ENCODE measurements around the gene FOXA2.

DNA sequence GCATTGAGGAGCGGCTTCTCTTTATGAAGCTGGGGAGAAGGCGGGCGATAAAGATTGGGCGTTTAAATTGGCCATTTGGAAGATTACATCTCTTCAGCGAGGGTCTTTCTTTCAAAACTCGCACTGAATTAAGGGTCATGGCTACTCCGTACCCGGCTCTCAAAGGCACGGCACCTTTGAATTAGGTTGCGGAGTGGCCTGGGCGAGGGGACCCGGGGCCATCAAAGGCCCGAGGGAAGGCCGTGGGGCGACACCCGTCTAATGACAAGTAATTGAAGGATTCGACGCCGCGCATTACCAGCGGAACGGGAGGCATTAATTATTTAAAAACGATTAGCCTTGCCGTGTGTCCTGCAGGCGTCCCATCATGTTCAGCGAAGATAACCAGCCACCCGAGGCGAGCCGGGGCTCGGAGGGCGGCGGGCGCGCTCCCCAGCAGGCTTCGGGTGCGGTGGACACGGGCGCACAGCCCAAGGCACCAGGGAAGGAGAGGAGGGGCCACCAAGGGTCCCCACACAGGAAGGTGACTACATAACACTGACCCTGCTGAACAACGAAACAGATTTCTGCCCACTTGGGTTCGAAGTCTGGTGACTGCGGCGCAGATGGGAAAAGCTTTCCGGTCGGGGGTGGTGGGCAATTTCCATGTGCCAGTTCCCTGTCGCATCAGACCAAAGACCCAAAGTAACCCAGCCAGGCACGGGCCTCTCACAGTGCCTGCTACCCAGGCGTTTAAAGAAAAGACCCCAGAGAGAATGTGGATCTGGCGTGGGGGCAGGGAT lies 7.4 kb downstream of the FOXA2 start:
- TF ChIP-seq, protein P1, sequence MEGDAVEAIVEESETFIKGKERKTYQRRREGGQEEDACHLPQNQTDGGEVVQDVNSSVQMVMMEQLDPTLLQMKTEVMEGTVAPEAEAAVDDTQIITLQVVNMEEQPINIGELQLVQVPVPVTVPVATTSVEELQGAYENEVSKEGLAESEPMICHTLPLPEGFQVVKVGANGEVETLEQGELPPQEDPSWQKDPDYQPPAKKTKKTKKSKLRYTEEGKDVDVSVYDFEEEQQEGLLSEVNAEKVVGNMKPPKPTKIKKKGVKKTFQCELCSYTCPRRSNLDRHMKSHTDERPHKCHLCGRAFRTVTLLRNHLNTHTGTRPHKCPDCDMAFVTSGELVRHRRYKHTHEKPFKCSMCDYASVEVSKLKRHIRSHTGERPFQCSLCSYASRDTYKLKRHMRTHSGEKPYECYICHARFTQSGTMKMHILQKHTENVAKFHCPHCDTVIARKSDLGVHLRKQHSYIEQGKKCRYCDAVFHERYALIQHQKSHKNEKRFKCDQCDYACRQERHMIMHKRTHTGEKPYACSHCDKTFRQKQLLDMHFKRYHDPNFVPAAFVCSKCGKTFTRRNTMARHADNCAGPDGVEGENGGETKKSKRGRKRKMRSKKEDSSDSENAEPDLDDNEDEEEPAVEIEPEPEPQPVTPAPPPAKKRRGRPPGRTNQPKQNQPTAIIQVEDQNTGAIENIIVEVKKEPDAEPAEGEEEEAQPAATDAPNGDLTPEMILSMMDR (IDR thresholded peaks at IDR 0.05; ENCODE audit: low read length): no peak
- TF ChIP-seq EZH2 (IDR thresholded peaks at IDR 0.05; ENCODE audit: borderline replicate concordance, low read length): no peak
